B cell (primary cell): ENCODE data around the gene DNAH8. TPM values are rescaled to one million over a fixed set of nuclear protein-coding genes. Genes with fewer than 3 reads are reported as not detected.

Experiments used
- ATAC-seq: fragments of 200-7000 bp; cut with Tn5 transposase; one replicate; pipeline ENCODE4 v1.10.0; 2021; ENCODE audit warnings: low read depth, mild to moderate bottlenecking, moderate number of reproducible peaks, moderate library complexity
- CTCF ChIA-PET: fragments of 350-600 bp; sonication (Branson Sonifier 250); formaldehyde crosslinking; loops from one replicate; lab custom pipeline; 2021; ENCODE audit warnings: antibody characterized with exemption, inconsistent platforms; lab: Charles Lee
- POLR2A ChIA-PET: fragments of 350-600 bp; sonication (Branson Sonifier 250); formaldehyde crosslinking; loops from one replicate; lab custom pipeline; 2021; ENCODE audit warnings: antibody characterized with exemption; lab: Charles Lee
- DNase-seq: peaks from one replicate; pipeline ENCODE4 v3.0.0; 2013
- H2AFZ ChIP-seq: 2 replicates; pipeline ENCODE4 v1.6.1; 2012; ENCODE audit warnings: mild to moderate bottlenecking, low read depth, low read length; ENCODE audit not compliant: insufficient read depth, poor library complexity, severe bottlenecking
- H3K27ac ChIP-seq, 2 donors: 1 replicate in 1 of 2; 2 replicates in 1 of 2; pipeline ENCODE4 v1.5.1; 2012 to 2013; ENCODE audit warnings: low read length in 2 of 2, mild to moderate bottlenecking in 2 of 2, moderate library complexity in 1 of 2
- H3K27me3 ChIP-seq, 4 experiments: fragments of 200-600 bp in 1 of 4; sonication (generic) in 1 of 4; replicated peaks in 1 of 4; 1 replicate in 2 of 4; 2 replicates in 2 of 4; pipeline versions ENCODE4 v1.6.1 to v1.7.0; 2013 to 2016; ENCODE audit warnings: low read length in 3 of 4, mild to moderate bottlenecking in 2 of 4, mixed read lengths in 1 of 4, moderate library complexity in 1 of 4; ENCODE audit not compliant: insufficient read depth in 4 of 4, control insufficient read depth in 3 of 4; ENCODE audit errors: control extremely low read depth in 1 of 4
- H3K36me3 ChIP-seq, 2 experiments: replicated peaks in 1 of 2; 1 replicate in 1 of 2; 2 replicates in 1 of 2; pipeline versions ENCODE4 v1.6.1 to v1.7.1; 2013; ENCODE audit warnings: low read length in 1 of 2; ENCODE audit not compliant: insufficient read depth in 2 of 2, control insufficient read depth in 1 of 2; ENCODE audit errors: control extremely low read depth in 1 of 2, extremely low read depth in 1 of 2
- H3K4me1 ChIP-seq, 2 donors: fragments of 200-600 bp in 1 of 2; sonication (generic) in 1 of 2; 1 replicate in 1 of 2; 2 replicates in 1 of 2; pipeline versions ENCODE4 v1.5.1 to v1.6.1; 2013 to 2017; ENCODE audit warnings: low read length in 2 of 2; ENCODE audit not compliant: control insufficient read depth in 2 of 2, insufficient read depth in 2 of 2
- H3K4me2 ChIP-seq: replicated peaks from 2 replicates; pipeline ENCODE3; 2012; ENCODE audit warnings: mild to moderate bottlenecking, low read depth, low read length; ENCODE audit not compliant: poor library complexity, severe bottlenecking
- H3K4me3 ChIP-seq, 5 experiments: fragments of 200-600 bp in 1 of 5; sonication (generic) in 1 of 5; 1 replicate in 3 of 5; 2 replicates in 2 of 5; pipeline versions ENCODE4 v1.5.1 to v1.7.0; 2011 to 2016; ENCODE audit warnings: low read length in 4 of 5, mild to moderate bottlenecking in 4 of 5, low read depth in 2 of 5, control low read depth in 1 of 5, moderate library complexity in 1 of 5; ENCODE audit not compliant: insufficient read depth in 1 of 5; ENCODE audit errors: control extremely low read depth in 1 of 5, extremely low read depth in 1 of 5
- H3K79me2 ChIP-seq: fragments of 200-600 bp; sonication (generic); one replicate; pipeline ENCODE4 v1.6.0; 2016; ENCODE audit warnings: low read length; ENCODE audit not compliant: control insufficient read depth, insufficient read depth
- H3K9ac ChIP-seq: fragments of 200-600 bp; sonication (generic); 2 replicates; pipeline ENCODE4 v1.6.1; 2017; ENCODE audit warnings: mild to moderate bottlenecking, low read length, moderate library complexity
- H3K9me3 ChIP-seq, 3 donors: one replicate each; pipeline versions ENCODE4 v1.6.1 to v1.7.1; 2013; ENCODE audit warnings: low read length in 2 of 3; ENCODE audit not compliant: control insufficient read depth in 2 of 3, insufficient read depth in 1 of 3; ENCODE audit errors: control extremely low read depth in 1 of 3
- H4K20me1 ChIP-seq: 2 replicates; pipeline ENCODE4 v1.6.0; 2012; ENCODE audit warnings: mild to moderate bottlenecking, low read length; ENCODE audit not compliant: insufficient read depth, control insufficient read depth, poor library complexity, severe bottlenecking
- H3K27ac Mint-ChIP-seq: one replicate; pipeline ENCODE4 v1.8.0; 2021; ENCODE audit warnings: mixed read lengths
- H3K27me3 Mint-ChIP-seq: one replicate; pipeline ENCODE4 v1.8.0; 2021; ENCODE audit warnings: mixed read lengths
- H3K4me1 Mint-ChIP-seq: one replicate; pipeline ENCODE4 v1.8.0; 2021; ENCODE audit warnings: mixed read lengths
- H3K4me3 Mint-ChIP-seq: one replicate; pipeline ENCODE4 v1.8.0; 2021; ENCODE audit warnings: mixed read lengths
- H3K9me3 Mint-ChIP-seq: one replicate; pipeline ENCODE4 v1.8.0; 2022; ENCODE audit warnings: mixed read lengths; ENCODE audit not compliant: insufficient read depth
- EZH2 ChIP-seq: IDR thresholded peaks from 2 replicates; pipeline ENCODE4 v1.6.1; 2012; ENCODE audit warnings: borderline replicate concordance, low read depth, mild to moderate bottlenecking, moderate library complexity, low read length; ENCODE audit not compliant: insufficient read depth, poor library complexity, severe bottlenecking
- WGBS: methylation state at CpG from one replicate; pipeline ENCODE4 v1.1.5; 2013; ENCODE audit warnings: missing lambda C conversion rate; ENCODE audit not compliant: insufficient coverage; 5-methylcytosine and 5-hydroxymethylcytosine counted together
- intact Hi-C: fragments of 100-400 bp; cut with micrococcal nuclease; formaldehyde crosslinking; loops from one replicate; pipeline ENCODE4 v1.10.0; 2022
- polyA plus RNA-seq: library from polyadenylated mRNA; depleted of rRNA; stranded (reverse); fragments of >200 nt; gene quantifications from 2 replicates; pipeline ENCODE4 v1.2.3, GENCODE V29; 2012
- small RNA-seq: library from RNA; depleted of rRNA; stranded (forward); fragments of <200 nt; gene quantifications from one replicate; pipeline ENCODE3, GENCODE V24; 2012; ENCODE audit warnings: low replicate concordance, low read depth; ENCODE audit not compliant: insufficient read length
- total RNA-seq, 2 donors: library from RNA; stranded (reverse); fragments of 120-200 nt in 1 of 2; gene quantifications; 1 replicate in 1 of 2; 2 replicates in 1 of 2; pipeline versions ENCODE4 v1.2.3 to v1.2.4, GENCODE V29; 2013 to 2022
- TF ChIP-seq, protein P1 (sequence below): fragments of 200-600 bp; IDR thresholded peaks from one replicate; pipeline ENCODE4 v1.8.0; 2022; ENCODE audit warnings: antibody characterized with exemption, mild to moderate bottlenecking

Gene DNAH8
- total and polyA plus RNA-seq, 2 donors (not counting 1 experiment from before 2014, with no cell fraction given) = 0.69 to 1.1 TPM

- Histone ChIP-seq H3K27me3 (peaks cover 0 to 1% (median 0%) of the 10 kb centered on the region in 4 experiments), H3K4me3 (no peak overlapping the region), H3K4me1 (no peaks in the 10 kb centered on the region), H3K27ac (no peak overlapping the region), H2AFZ (no peak overlapping the region), H3K36me3 (no peaks in the 10 kb centered on the region), H4K20me1 (no peaks in the 10 kb centered on the region), H3K9me3 (no peaks in the 10 kb centered on the region), H3K4me2 (no peak overlapping the region), H3K9ac (no peak overlapping the region), H3K79me2 (no peaks in the 10 kb centered on the region)
- ChIA-PET POLR2A (no interaction called here), CTCF (interaction anchor here (1.6 kb wide), 1 partner anchor 9 kb away, joined by 5 read pairs; no protein-coding TSS in a partner anchor)
- intact Hi-C loops = no loop called here
- no peak overlapping the region for H3K4me3 Mint-ChIP-seq
- TF ChIP-seq, protein P1, sequence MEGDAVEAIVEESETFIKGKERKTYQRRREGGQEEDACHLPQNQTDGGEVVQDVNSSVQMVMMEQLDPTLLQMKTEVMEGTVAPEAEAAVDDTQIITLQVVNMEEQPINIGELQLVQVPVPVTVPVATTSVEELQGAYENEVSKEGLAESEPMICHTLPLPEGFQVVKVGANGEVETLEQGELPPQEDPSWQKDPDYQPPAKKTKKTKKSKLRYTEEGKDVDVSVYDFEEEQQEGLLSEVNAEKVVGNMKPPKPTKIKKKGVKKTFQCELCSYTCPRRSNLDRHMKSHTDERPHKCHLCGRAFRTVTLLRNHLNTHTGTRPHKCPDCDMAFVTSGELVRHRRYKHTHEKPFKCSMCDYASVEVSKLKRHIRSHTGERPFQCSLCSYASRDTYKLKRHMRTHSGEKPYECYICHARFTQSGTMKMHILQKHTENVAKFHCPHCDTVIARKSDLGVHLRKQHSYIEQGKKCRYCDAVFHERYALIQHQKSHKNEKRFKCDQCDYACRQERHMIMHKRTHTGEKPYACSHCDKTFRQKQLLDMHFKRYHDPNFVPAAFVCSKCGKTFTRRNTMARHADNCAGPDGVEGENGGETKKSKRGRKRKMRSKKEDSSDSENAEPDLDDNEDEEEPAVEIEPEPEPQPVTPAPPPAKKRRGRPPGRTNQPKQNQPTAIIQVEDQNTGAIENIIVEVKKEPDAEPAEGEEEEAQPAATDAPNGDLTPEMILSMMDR = no peak
- TF ChIP-seq EZH2 = no peak
- H3K27me3 Mint-ChIP-seq = peaks cover 13% of the 10 kb centered on the region
- H3K9me3 Mint-ChIP-seq = no peaks in the 10 kb centered on the region
- no peak for DNase-seq
- no peak for ATAC-seq
- no peaks in the 10 kb centered on the region for H3K4me1 Mint-ChIP-seq
- no peak overlapping the region for H3K27ac Mint-ChIP-seq
- WGBS = 90% methylated on average over 7 of the region's 8 CpGs
Measured at GRCh38 chr6:39079197-39080125, 364.4 kb downstream of the DNAH8 start.

Small RNA genes lying within 50 kb of the gene (small RNA-seq; reads per million reads assigned to genes)
- gene AL034345.1 = not detected
- gene RF00393 = not detected

Other genes starting within 250 kb of the DNAH8 start
- 48.9 and 57.8 TPM in 2 replicates for gene BTBD9, start 75.4 kb upstream of the DNAH8 start, total RNA-seq
- gene BTBD9, start 75.4 kb upstream of the DNAH8 start, polyA plus RNA-seq = 2.9 and 4.1 TPM in 2 replicates
- 31.6 and 32.6 TPM in 2 replicates for gene GLO1, start 12.2 kb upstream of the DNAH8 start, total RNA-seq
- gene GLO1, start 12.2 kb upstream of the DNAH8 start, polyA plus RNA-seq = 18.5 and 20.6 TPM in 2 replicates